Neural crest cell (in vitro differentiated cells): Measurements from ENCODE around the gene ACACB. TPM values are rescaled to one million over a fixed set of nuclear protein-coding genes. Genes with fewer than 3 reads are reported as not detected.

ENCODE experiments used
- DNase-seq: peaks from one replicate; pipeline ENCODE4 v3.0.0; 2021; ENCODE audit warnings: low read depth, mixed read lengths, low spot score
- H3K27ac Mint-ChIP-seq: one replicate; pipeline ENCODE4 v1.8.0; 2021; ENCODE audit warnings: mild to moderate bottlenecking, mixed read lengths; ENCODE audit not compliant: unreplicated experiment
- H3K27me3 Mint-ChIP-seq: 2 replicates; pipeline ENCODE4 v1.8.0; 2021; ENCODE audit warnings: low read depth, mild to moderate bottlenecking, mixed read lengths
- H3K36me3 Mint-ChIP-seq: 2 replicates; pipeline ENCODE4 v1.8.0; 2021; ENCODE audit warnings: low read depth, mild to moderate bottlenecking, mixed read lengths
- H3K4me1 Mint-ChIP-seq: 2 replicates; pipeline ENCODE4 v1.8.0; 2021; ENCODE audit warnings: mixed read lengths
- H3K4me3 Mint-ChIP-seq: one replicate; pipeline ENCODE4 v1.8.0; 2021; ENCODE audit warnings: mild to moderate bottlenecking, mixed read lengths
- H3K9me3 Mint-ChIP-seq: 2 replicates; pipeline ENCODE4 v1.8.0; 2021; ENCODE audit warnings: mixed read lengths
- CTCF ChIP-seq: fragments of 200-600 bp; sonication (generic); conservative IDR thresholded peaks from 2 replicates; pipeline ENCODE4 v1.5.0; 2021; ENCODE audit warnings: antibody characterized with exemption, mild to moderate bottlenecking
- total RNA-seq: library from RNA; stranded (reverse); gene quantifications from 2 replicates; pipeline ENCODE4 v1.2.1, GENCODE V29; 2021

The ACACB gene
- total RNA-seq, 1 donor from 2014 or later = 15.9 TPM

GRCh38 chr12:109244073-109244472 is 127.7 kb downstream of the ACACB start:
- Mint-ChIP-seq H3K4me3 (no peak overlapping the region), H3K9me3 (no peaks in the 10 kb centered on the region), H3K36me3 (no peaks in the 10 kb centered on the region), H3K4me1 (no peaks in the 10 kb centered on the region), H3K27ac (no peak overlapping the region), H3K27me3 (no peaks in the 10 kb centered on the region)
- TF ChIP-seq CTCF = no peak
- DNase-seq = no peak

DNA sequence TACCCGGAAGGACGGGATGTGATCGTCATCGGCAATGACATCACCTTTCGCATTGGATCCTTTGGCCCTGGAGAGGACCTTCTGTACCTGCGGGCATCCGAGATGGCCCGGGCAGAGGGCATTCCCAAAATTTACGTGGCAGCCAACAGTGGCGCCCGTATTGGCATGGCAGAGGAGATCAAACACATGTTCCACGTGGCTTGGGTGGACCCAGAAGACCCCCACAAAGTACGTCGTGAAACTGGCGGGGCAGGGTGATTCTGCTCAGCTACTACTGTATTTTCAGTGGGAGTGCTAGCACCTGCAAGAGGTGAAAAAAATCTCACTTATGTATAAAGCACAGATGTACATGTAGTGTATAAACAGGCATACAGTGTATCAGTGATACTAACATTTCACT is 129.8 kb downstream of the ACACB start:
- Mint-ChIP-seq H3K36me3 (no peaks in the 10 kb centered on the region), H3K27ac (no peak overlapping the region), H3K27me3 (no peaks in the 10 kb centered on the region), H3K4me1 (no peaks in the 10 kb centered on the region), H3K9me3 (no peaks in the 10 kb centered on the region), H3K4me3 (no peak overlapping the region)
- no peak for TF ChIP-seq CTCF
- DNase-seq = no peak

DNA sequence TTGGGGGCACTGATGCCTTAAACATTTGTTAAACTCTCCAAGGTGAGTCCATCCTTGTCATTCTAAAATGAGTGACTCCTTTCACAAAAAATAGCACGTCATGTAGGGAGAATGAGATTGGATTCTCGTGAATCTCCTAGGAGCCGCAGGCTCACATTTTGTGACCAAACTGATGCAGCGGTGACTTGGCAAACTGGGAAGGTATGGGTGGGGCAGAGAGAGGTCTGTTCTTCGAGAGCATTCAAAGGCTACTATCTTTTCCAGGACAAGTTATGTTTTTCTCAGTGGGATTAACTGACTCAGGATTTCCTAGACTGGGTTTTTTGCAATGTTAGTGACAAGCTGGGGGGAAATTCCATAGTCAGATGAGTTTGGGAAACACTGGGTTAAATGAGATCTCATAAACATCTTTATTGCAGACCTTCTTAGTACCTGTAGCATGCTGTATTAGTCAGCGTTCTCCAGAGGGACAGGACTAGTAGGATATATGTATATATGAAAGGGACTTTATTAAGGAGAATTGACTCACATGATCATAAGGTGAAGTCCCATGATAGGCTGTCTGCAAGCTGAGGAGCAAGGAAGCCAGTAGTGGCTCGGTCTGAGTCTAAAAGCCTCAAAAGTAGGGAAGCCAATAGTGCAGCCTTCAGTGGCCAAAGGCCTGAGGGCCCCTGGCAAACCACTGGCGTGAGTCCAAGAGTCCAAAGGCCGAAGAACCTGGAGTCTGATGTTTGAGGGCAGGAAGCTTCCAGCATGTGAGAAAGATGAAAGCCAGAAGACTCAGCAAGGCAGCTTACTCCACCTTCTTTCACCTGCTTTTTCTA is 131.7 kb downstream of the ACACB start:
- Mint-ChIP-seq H3K4me1 (no peaks in the 10 kb centered on the region), H3K36me3 (peaks cover 4% of the 10 kb centered on the region), H3K4me3 (no peak overlapping the region), H3K27ac (no peak overlapping the region), H3K9me3 (no peaks in the 10 kb centered on the region), H3K27me3 (no peaks in the 10 kb centered on the region)
- no peak for DNase-seq
- TF ChIP-seq CTCF = no peak

GRCh38 chr12:109250523-109250922 is 134.1 kb downstream of the ACACB start:
- no peaks in the 10 kb centered on the region for H3K27me3 Mint-ChIP-seq
- peaks cover 22% of the 10 kb centered on the region for H3K36me3 Mint-ChIP-seq
- H3K27ac Mint-ChIP-seq = no peak overlapping the region
- no peaks in the 10 kb centered on the region for H3K4me1 Mint-ChIP-seq
- no peak for DNase-seq
- H3K9me3 Mint-ChIP-seq = peaks cover 4% of the 10 kb centered on the region
- TF ChIP-seq CTCF = no peak
- no peak overlapping the region for H3K4me3 Mint-ChIP-seq

GRCh38 chr12:109252799-109253198 is 136.4 kb downstream of the ACACB start:
- no peak for TF ChIP-seq CTCF
- Mint-ChIP-seq H3K27ac (no peak overlapping the region), H3K4me3 (no peak overlapping the region), H3K4me1 (no peaks in the 10 kb centered on the region), H3K27me3 (no peaks in the 10 kb centered on the region), H3K36me3 (peaks cover 24% of the 10 kb centered on the region), H3K9me3 (peaks cover 4% of the 10 kb centered on the region)
- no peak for DNase-seq
